ENCODE results near the gene AGER. TPM values are rescaled to one million over a fixed set of nuclear protein-coding genes. Genes with fewer than 3 reads are reported as not detected.

Gene AGER
- total RNA-seq, 1 experiment from 2014 or later: 18.1 TPM

- CTCF ChIA-PET: no interaction called here
Observed at GRCh38 chr6:32183483-32184083, 470 bp downstream of the AGER start.

GRCh38 chr6:32183030-32183429, 1.0 kb downstream of the AGER start:
- peaks cover 13% of the 10 kb centered on the region for H3K79me2 ChIP-seq (ENCODE audit: low read depth)
- no peaks in the 10 kb centered on the region for H4K20me1 ChIP-seq (ENCODE audit: insufficient read depth)
- H3K9me3 ChIP-seq (ENCODE audit: insufficient read depth, low read depth): no peaks in the 10 kb centered on the region
- no peak overlapping the region for H3K27ac ChIP-seq
- peaks cover 10% of the 10 kb centered on the region for H3K36me3 ChIP-seq (ENCODE audit: low read depth)
- H3K4me1 ChIP-seq (replicated peaks; ENCODE audit: insufficient read depth): peaks cover 8% of the 10 kb centered on the region; the same call in 1 of the 2 replicates
- DNase-seq: no peak
- no peaks in the 10 kb centered on the region for H3K9me2 ChIP-seq (ENCODE audit: insufficient read depth)
- CTCF ChIA-PET: no interaction called here
- BruUV-seq (replicated peaks): no TSS peak
- peaks cover 14% of the 10 kb centered on the region; the same call in 1 of the 2 replicates for H3F3A ChIP-seq (ENCODE audit: insufficient read depth, low read depth)
- H3K4me3 ChIP-seq: no peak overlapping the region
- POLR2A ChIA-PET (ENCODE audit: unreplicated experiment): no interaction called here
- intact Hi-C loops (cut with micrococcal nuclease; ENCODE audit: unreplicated experiment): no loop called here
- no peak overlapping the region for H3K4me2 ChIP-seq
- no peak for TF ChIP-seq EZH2 (IDR thresholded peaks at IDR 0.05; ENCODE audit: low read depth)
- TF ChIP-seq, protein P1, sequence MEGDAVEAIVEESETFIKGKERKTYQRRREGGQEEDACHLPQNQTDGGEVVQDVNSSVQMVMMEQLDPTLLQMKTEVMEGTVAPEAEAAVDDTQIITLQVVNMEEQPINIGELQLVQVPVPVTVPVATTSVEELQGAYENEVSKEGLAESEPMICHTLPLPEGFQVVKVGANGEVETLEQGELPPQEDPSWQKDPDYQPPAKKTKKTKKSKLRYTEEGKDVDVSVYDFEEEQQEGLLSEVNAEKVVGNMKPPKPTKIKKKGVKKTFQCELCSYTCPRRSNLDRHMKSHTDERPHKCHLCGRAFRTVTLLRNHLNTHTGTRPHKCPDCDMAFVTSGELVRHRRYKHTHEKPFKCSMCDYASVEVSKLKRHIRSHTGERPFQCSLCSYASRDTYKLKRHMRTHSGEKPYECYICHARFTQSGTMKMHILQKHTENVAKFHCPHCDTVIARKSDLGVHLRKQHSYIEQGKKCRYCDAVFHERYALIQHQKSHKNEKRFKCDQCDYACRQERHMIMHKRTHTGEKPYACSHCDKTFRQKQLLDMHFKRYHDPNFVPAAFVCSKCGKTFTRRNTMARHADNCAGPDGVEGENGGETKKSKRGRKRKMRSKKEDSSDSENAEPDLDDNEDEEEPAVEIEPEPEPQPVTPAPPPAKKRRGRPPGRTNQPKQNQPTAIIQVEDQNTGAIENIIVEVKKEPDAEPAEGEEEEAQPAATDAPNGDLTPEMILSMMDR (conservative IDR thresholded peaks at IDR 0.05): no peak
- H3K27me3 ChIP-seq (ENCODE audit: insufficient read depth, low read depth): no peaks in the 10 kb centered on the region
- no peak overlapping the region for H2AFZ ChIP-seq

More at GRCh38 chr6:32183483-32184083, 470 bp downstream of the AGER start:
- Histone ChIP-seq H3K9me3 (ENCODE audit: insufficient read depth, low read depth) (no peaks in the 10 kb centered on the region), H3K36me3 (ENCODE audit: low read depth) (peaks cover 10% of the 10 kb centered on the region), H3K9me2 (ENCODE audit: insufficient read depth) (no peaks in the 10 kb centered on the region), H3K4me1 (replicated peaks; ENCODE audit: insufficient read depth) (peaks cover 10% of the 10 kb centered on the region), H3K27ac (no peak overlapping the region), H3K4me2 (no peak overlapping the region), H3F3A (ENCODE audit: insufficient read depth, low read depth) (peaks cover 14% of the 10 kb centered on the region; the same call in 1 of the 2 replicates), H3K4me3 (no peak overlapping the region), H3K79me2 (ENCODE audit: low read depth) (peaks cover 18% of the 10 kb centered on the region), H4K20me1 (ENCODE audit: insufficient read depth) (no peaks in the 10 kb centered on the region), H3K27me3 (ENCODE audit: insufficient read depth, low read depth) (no peaks in the 10 kb centered on the region), H2AFZ (no peak overlapping the region)
- DNase-seq: no peak
- intact Hi-C loops (cut with micrococcal nuclease; ENCODE audit: unreplicated experiment): no loop called here
- BruUV-seq (replicated peaks): no TSS peak
- TF ChIP-seq, protein P1 (conservative IDR thresholded peaks at IDR 0.05): no peak
- no peak for TF ChIP-seq EZH2 (IDR thresholded peaks at IDR 0.05; ENCODE audit: low read depth)
- POLR2A ChIA-PET (ENCODE audit: unreplicated experiment): no interaction called here

DNA sequence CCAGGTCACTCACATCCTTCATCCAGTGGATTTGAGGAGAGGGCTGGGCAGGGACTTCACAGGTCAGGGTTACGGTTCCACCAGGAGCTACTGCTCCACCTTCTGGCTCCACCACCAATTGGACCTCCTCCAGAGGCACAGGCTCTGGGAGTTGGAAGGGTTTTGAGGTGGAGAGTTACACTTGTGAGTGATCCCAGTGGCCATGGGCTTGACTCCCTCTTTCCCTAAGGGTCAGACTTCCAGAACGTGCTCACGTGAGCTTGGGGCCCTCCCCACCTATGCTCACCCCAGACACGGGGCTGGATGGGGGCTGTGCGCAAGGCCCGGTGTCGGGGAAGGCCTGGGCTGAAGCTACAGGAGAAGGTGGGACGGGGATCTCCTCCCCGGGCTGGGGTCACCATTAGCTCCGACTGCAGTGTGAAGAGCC, 1.5 kb downstream of the AGER start:
- no TSS peak for BruUV-seq (replicated peaks)
- CTCF ChIA-PET: no interaction called here
- intact Hi-C loops (cut with micrococcal nuclease; ENCODE audit: unreplicated experiment): no loop called here
- Histone ChIP-seq H4K20me1 (ENCODE audit: insufficient read depth) (no peaks in the 10 kb centered on the region), H3K79me2 (ENCODE audit: low read depth) (peaks cover 11% of the 10 kb centered on the region), H3K4me1 (replicated peaks; ENCODE audit: insufficient read depth) (peaks cover 8% of the 10 kb centered on the region; the same call in 1 of the 2 replicates), H3K9me2 (ENCODE audit: insufficient read depth) (no peaks in the 10 kb centered on the region), H2AFZ (no peak overlapping the region), H3K9me3 (ENCODE audit: insufficient read depth, low read depth) (no peaks in the 10 kb centered on the region), H3K36me3 (ENCODE audit: low read depth) (peaks cover 7% of the 10 kb centered on the region), H3K4me3 (no peak overlapping the region), H3K4me2 (no peak overlapping the region), H3K27ac (no peak overlapping the region), H3K27me3 (ENCODE audit: insufficient read depth, low read depth) (no peaks in the 10 kb centered on the region), H3F3A (ENCODE audit: insufficient read depth, low read depth) (peaks cover 15% of the 10 kb centered on the region; the same call in 1 of the 2 replicates)
- no peak for TF ChIP-seq EZH2 (IDR thresholded peaks at IDR 0.05; ENCODE audit: low read depth)
- TF ChIP-seq, protein P1 (conservative IDR thresholded peaks at IDR 0.05): no peak
- DNase-seq: no peak
- POLR2A ChIA-PET (ENCODE audit: unreplicated experiment): no interaction called here
